Measurements from ENCODE around the gene SELENOW. TPM values are rescaled to one million over a fixed set of nuclear protein-coding genes. Genes with fewer than 3 reads are reported as not detected.

SELENOW gene
- polyA plus RNA-seq, 1 experiment: 293 TPM

- no peak for TF ChIP-seq CTCF (IDR thresholded peaks at IDR 0.05; ENCODE audit: insufficient read depth, low read depth, low read length)
- POLR2A ChIA-PET: no interaction called here
- Histone ChIP-seq H3K36me3 (ENCODE audit: control insufficient read depth, insufficient read depth, low read length) (no peaks in the 10 kb centered on the region), H3K27me3 (ENCODE audit: control insufficient read depth, insufficient read depth, low read length) (peaks cover 15% of the 10 kb centered on the region), H3K4me3 (ENCODE audit: low read depth, low read length) (no peak overlapping the region)
- DNase-seq (ENCODE audit: low read depth): no peak
- CTCF ChIA-PET: interaction anchor here (0.6 to 2.2 kb wide), 2 partner anchors 15 to 43 kb away, joined by 3 to 7 read pairs; no protein-coding TSS in a partner anchor
Measured at GRCh38 chr19:47820410-47820809, 41.9 kb downstream of the SELENOW start.

GRCh38 chr19:47821460-47822020 lies 43.0 kb downstream of the SELENOW start, which contains the start of gene CRX:
Gene CRX, plus strand, starts transcription at chr19:47821937. Its CDS starts 12,507 bp downstream, at chr19:47834444.
- Histone ChIP-seq H3K27me3 (ENCODE audit: control insufficient read depth, insufficient read depth, low read length) (peaks cover 15% of the 10 kb centered on the region), H3K4me3 (ENCODE audit: low read depth, low read length) (no peak within 1 kb of the TSS), H3K36me3 (ENCODE audit: control insufficient read depth, insufficient read depth, low read length) (no peaks in the 10 kb centered on the region)
- DNase-seq (ENCODE audit: low read depth): no peak
- POLR2A ChIA-PET: no interaction called here
- TF ChIP-seq CTCF (IDR thresholded peaks at IDR 0.05; ENCODE audit: insufficient read depth, low read depth, low read length): no peak
- CTCF ChIA-PET: interaction anchor here (0.9 kb wide), 1 partner anchor 15 kb away, joined by 4 read pairs; no protein-coding TSS in a partner anchor

- POLR2A ChIA-PET: no interaction called here
- CTCF ChIA-PET: interaction anchor here (1.3 kb wide), 1 partner anchor 10 kb away, joined by 6 read pairs; no protein-coding TSS in a partner anchor
- no peaks in the 10 kb centered on the region for H3K36me3 ChIP-seq (ENCODE audit: control insufficient read depth, insufficient read depth, low read length)
- DNase-seq (ENCODE audit: low read depth): no peak
- H3K27me3 ChIP-seq (ENCODE audit: control insufficient read depth, insufficient read depth, low read length): peaks cover 14% of the 10 kb centered on the region
- TF ChIP-seq CTCF (IDR thresholded peaks at IDR 0.05; ENCODE audit: insufficient read depth, low read depth, low read length): no peak
- no peak overlapping the region for H3K4me3 ChIP-seq (ENCODE audit: low read depth, low read length)
Measured at GRCh38 chr19:47824396-47824795, 45.9 kb downstream of the SELENOW start.

- POLR2A ChIA-PET: no interaction called here
- no peak for TF ChIP-seq CTCF (IDR thresholded peaks at IDR 0.05; ENCODE audit: insufficient read depth, low read depth, low read length)
- no peaks in the 10 kb centered on the region for H3K36me3 ChIP-seq (ENCODE audit: control insufficient read depth, insufficient read depth, low read length)
- H3K27me3 ChIP-seq (ENCODE audit: control insufficient read depth, insufficient read depth, low read length): peaks cover 3% of the 10 kb centered on the region; the same call in 1 of the 2 replicates
- CTCF ChIA-PET: interaction anchor here (0.6 to 2.1 kb wide), 3 partner anchors 11 to 434 kb away, joined by 3 to 6 read pairs (median 3); no protein-coding TSS in a partner anchor
- DNase-seq (ENCODE audit: low read depth): no peak
- no peak overlapping the region for H3K4me3 ChIP-seq (ENCODE audit: low read depth, low read length)
Measured at GRCh38 chr19:47826800-47827199, 48.3 kb downstream of the SELENOW start.

- DNase-seq (ENCODE audit: low read depth): no peak
- no peak for TF ChIP-seq CTCF (IDR thresholded peaks at IDR 0.05; ENCODE audit: insufficient read depth, low read depth, low read length)
- Histone ChIP-seq H3K36me3 (ENCODE audit: control insufficient read depth, insufficient read depth, low read length) (no peaks in the 10 kb centered on the region), H3K27me3 (ENCODE audit: control insufficient read depth, insufficient read depth, low read length) (no peaks in the 10 kb centered on the region), H3K4me3 (ENCODE audit: low read depth, low read length) (no peak overlapping the region)
- POLR2A ChIA-PET: no interaction called here
- CTCF ChIA-PET: no interaction called here
Measured at GRCh38 chr19:47832723-47833122, 54.2 kb downstream of the SELENOW start.

Small RNAs within 50 kb of the gene (small RNA-seq; reads per million reads assigned to genes)
- gene AC008745.1 (ENCODE audit: insufficient read length, low read depth, low replicate concordance) (not detected), gene SNORD23 (ENCODE audit: insufficient read length, low read depth, low replicate concordance) (not detected)

Other genes with a start within 250 kb of the SELENOW start
- 0.05 and 0.06 TPM in 2 replicates for gene ZNF541, start 205.6 kb upstream of the SELENOW start, polyA plus RNA-seq (2011; rRNA removed)
- 0.53 and 0.63 TPM in 2 replicates for gene BICRA, start 169.6 kb upstream of the SELENOW start, polyA plus RNA-seq (2011; rRNA removed)
- 69.5 and 132 TPM in 2 replicates for gene EHD2, start 65.3 kb upstream of the SELENOW start, polyA plus RNA-seq (2011; rRNA removed)
- gene NOP53, start 33.2 kb upstream of the SELENOW start, polyA plus RNA-seq (2011; rRNA removed): 119 and 135 TPM in 2 replicates
- gene TPRX1, start 25.8 kb downstream of the SELENOW start, polyA plus RNA-seq (2011; rRNA removed): not detected in 2 replicates
- not detected in 2 replicates for gene CRX, start 43.2 kb downstream of the SELENOW start, polyA plus RNA-seq (2011; rRNA removed)
- gene TPRX2, start 80.5 kb downstream of the SELENOW start, polyA plus RNA-seq (2011; rRNA removed): not detected in 2 replicates
- not detected in 2 replicates for gene SULT2A1, start 107.6 kb downstream of the SELENOW start, polyA plus RNA-seq (2011; rRNA removed)
- gene BSPH1, start 213.5 kb downstream of the SELENOW start, polyA plus RNA-seq (2011; rRNA removed): not detected in 2 replicates
- not detected in 2 replicates for gene ELSPBP1, start 215.9 kb downstream of the SELENOW start, polyA plus RNA-seq (2011; rRNA removed)